ENCODE data around the gene AMH. TPM values are rescaled to one million over a fixed set of nuclear protein-coding genes. Genes with fewer than 3 reads are reported as not detected.
A peak's percentile ranks its signal among the peaks of the same experiment; 100 is the strongest.

Gene AMH
- total RNA-seq, 2 donors from 2014 or later, result 4.6 to 10.0 TPM

DNA sequence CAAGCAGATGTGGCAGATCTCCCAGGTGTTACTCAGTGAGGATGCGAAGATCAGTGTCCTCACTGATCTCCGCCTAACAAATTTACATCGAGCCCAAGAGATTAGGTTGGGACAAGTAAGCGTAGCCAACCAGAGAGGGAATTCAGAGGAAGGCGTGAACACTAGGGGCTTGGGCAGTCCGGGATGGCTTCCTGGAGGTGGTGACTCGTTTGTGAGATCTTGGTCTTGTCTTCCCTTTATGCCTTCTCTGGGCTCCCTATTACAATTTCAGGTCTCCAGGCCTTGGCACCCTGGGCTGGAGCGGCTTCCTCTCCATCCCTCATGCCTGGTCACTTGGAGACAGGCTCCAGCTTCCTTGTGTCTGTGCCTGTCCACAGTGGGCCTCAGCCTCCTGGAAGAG is 6.3 kb upstream of the AMH start:
- no peak for ATAC-seq (replicated peaks in 1 of 2)
- peaks cover 44% of the 10 kb centered on the region for H3K4me1 Mint-ChIP-seq (ENCODE audit: low read depth)
- no peak for DNase-seq
- H3K4me3 Mint-ChIP-seq, result no peak overlapping the region
- H3K36me3 Mint-ChIP-seq (ENCODE audit: insufficient read depth in 2 of 2), result peaks cover 8 to 17% of the 10 kb centered on the region in 2 donors
- no peaks in the 10 kb centered on the region for H3K27me3 Mint-ChIP-seq (ENCODE audit: low read depth)
- H3K9me3 Mint-ChIP-seq, result no peaks in the 10 kb centered on the region
- peak overlapping the region; percentile 41 for H3K27ac Mint-ChIP-seq

GRCh38 chr19:2243274-2244124 is 5.6 kb upstream of the AMH start:
- Mint-ChIP-seq H3K36me3 (ENCODE audit: insufficient read depth in 2 of 2) (peaks cover 6 to 16% of the 10 kb centered on the region in 2 donors), H3K27me3 (ENCODE audit: low read depth) (no peaks in the 10 kb centered on the region), H3K4me1 (ENCODE audit: low read depth) (peaks cover 38% of the 10 kb centered on the region), H3K27ac (no peak overlapping the region), H3K9me3 (no peaks in the 10 kb centered on the region), H3K4me3 (no peak overlapping the region)
- ATAC-seq (replicated peaks in 1 of 2) (no peak), DNase-seq (no peak)

DNA sequence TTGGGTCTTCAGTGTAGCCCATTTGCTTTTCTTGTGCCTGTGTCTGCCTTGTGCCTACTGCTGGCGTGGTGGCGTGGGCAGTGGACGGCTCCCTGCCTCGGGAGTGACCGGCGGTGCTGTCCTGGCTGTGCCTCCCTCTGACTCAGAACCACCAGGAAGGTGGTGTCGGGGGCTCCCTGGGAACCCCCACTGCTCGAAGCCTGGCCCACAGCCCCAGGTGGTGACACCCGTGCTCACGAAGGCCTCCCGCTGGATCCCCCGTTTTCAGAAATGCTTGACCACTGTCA is 5.1 kb upstream of the AMH start:
- Mint-ChIP-seq H3K4me3 (no peak overlapping the region), H3K27me3 (ENCODE audit: low read depth) (no peaks in the 10 kb centered on the region), H3K4me1 (ENCODE audit: low read depth) (peaks cover 32% of the 10 kb centered on the region), H3K9me3 (no peaks in the 10 kb centered on the region), H3K27ac (no peak overlapping the region), H3K36me3 (ENCODE audit: insufficient read depth in 2 of 2) (peaks cover 4 to 15% of the 10 kb centered on the region in 2 donors)
- no peak for ATAC-seq (replicated peaks in 1 of 2)
- no peak for DNase-seq

DNA sequence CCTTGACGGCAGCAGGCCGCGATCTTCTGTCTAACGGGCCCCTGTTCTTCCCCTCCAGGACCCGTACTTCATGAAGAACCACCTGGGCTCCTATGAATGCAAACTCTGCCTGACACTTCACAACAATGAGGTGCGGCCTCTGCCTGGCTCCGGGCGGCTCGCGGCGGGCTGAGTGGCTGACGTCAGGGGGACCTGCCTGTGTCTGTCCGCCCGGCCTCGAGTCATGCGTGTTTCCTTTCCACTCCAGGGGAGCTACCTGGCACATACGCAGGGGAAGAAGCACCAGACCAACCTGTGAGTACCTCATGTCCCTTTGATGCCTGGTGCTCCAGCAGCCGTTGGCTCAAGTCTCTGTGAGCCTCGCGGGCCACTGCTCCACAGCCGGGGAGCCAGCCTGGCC is 4.6 kb upstream of the AMH start:
- H3K4me3 Mint-ChIP-seq, result no peak overlapping the region
- H3K36me3 Mint-ChIP-seq (ENCODE audit: insufficient read depth in 2 of 2), result peaks cover 4 to 13% of the 10 kb centered on the region in 2 donors
- peaks cover 28% of the 10 kb centered on the region for H3K4me1 Mint-ChIP-seq (ENCODE audit: low read depth)
- no peak overlapping the region for H3K27ac Mint-ChIP-seq
- ATAC-seq (replicated peaks in 1 of 2) (no peak), DNase-seq (no peak)
- no peaks in the 10 kb centered on the region for H3K9me3 Mint-ChIP-seq
- no peaks in the 10 kb centered on the region for H3K27me3 Mint-ChIP-seq (ENCODE audit: low read depth)

DNA sequence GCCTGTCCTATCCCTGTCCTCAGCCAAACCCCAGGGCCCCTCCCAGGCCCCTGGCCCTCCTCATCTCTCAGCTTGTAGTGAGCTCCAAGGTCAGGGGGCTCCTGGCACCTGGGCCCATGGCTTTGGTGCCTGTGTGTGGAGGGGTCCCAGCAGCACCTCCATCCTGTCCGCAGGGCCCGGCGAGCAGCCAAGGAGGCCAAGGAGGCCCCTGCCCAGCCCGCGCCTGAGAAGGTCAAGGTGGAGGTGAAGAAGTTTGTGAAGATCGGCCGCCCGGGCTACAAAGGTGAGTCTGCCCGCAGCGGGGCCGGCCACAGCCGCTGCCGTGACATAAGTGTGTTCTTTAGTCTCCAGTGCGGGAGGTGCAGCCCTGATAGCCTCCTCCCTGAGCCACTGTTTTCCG is 3.9 kb upstream of the AMH start:
- H3K27me3 Mint-ChIP-seq (ENCODE audit: low read depth), result no peaks in the 10 kb centered on the region
- H3K4me3 Mint-ChIP-seq, result no peak overlapping the region
- H3K4me1 Mint-ChIP-seq (ENCODE audit: low read depth), result peaks cover 21% of the 10 kb centered on the region
- ATAC-seq (replicated peaks in 1 of 2) (no peak), DNase-seq (no peak)
- peaks cover 2 to 8% of the 10 kb centered on the region in 2 donors for H3K36me3 Mint-ChIP-seq (ENCODE audit: insufficient read depth in 2 of 2)
- no peaks in the 10 kb centered on the region for H3K9me3 Mint-ChIP-seq
- H3K27ac Mint-ChIP-seq, result no peak overlapping the region

DNA sequence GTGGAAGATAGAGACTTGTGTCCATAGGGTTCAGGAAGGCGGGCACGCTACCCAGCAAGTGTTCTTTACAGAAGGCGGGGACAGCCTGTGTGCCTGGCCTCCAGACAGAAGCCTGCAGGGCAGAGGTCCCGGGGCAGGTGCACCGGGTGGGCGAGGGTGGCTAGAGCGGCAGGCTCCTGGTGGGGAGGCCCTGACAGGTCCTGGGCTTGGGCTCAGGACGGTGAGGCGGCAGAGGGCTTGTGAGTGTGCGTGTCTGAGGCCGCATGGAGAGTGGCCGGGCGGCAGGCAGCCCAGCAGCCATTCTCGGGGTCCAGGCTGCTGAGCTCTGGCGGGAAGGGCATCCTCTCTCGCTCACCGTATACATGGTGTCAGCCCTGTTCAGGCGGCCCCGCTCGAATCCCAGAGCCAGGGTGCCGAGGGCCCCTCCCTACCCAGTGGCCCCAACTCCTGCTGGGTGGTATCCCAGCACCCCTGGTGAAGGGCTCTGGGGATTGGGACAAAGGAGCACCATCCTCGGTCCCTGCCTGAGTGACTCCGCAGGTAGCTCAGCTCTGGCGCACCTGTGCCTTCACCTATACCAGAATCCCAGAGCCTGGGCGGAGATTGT is 3.0 kb upstream of the AMH start:
- Mint-ChIP-seq H3K9me3 (no peaks in the 10 kb centered on the region), H3K4me1 (ENCODE audit: low read depth) (peaks cover 12% of the 10 kb centered on the region), H3K27ac (no peak overlapping the region), H3K36me3 (ENCODE audit: insufficient read depth in 2 of 2) (peaks cover 2% of the 10 kb centered on the region in 2 donors), H3K4me3 (no peak overlapping the region), H3K27me3 (ENCODE audit: low read depth) (no peaks in the 10 kb centered on the region)
- no peak for DNase-seq
- no peak for ATAC-seq (replicated peaks in 1 of 2)

- H3K9me3 Mint-ChIP-seq, result no peaks in the 10 kb centered on the region
- peaks cover 0 to 2% of the 10 kb centered on the region in 2 donors for H3K36me3 Mint-ChIP-seq (ENCODE audit: insufficient read depth in 2 of 2)
- no peaks in the 10 kb centered on the region for H3K27me3 Mint-ChIP-seq (ENCODE audit: low read depth)
- no peak for ATAC-seq (replicated peaks in 1 of 2)
- no peak for DNase-seq
- H3K27ac Mint-ChIP-seq, result no peak overlapping the region
- H3K4me3 Mint-ChIP-seq, result no peak overlapping the region
- H3K4me1 Mint-ChIP-seq (ENCODE audit: low read depth), result peaks cover 6% of the 10 kb centered on the region
Measured at GRCh38 chr19:2246801-2247361, 2.2 kb upstream of the AMH start.

DNA sequence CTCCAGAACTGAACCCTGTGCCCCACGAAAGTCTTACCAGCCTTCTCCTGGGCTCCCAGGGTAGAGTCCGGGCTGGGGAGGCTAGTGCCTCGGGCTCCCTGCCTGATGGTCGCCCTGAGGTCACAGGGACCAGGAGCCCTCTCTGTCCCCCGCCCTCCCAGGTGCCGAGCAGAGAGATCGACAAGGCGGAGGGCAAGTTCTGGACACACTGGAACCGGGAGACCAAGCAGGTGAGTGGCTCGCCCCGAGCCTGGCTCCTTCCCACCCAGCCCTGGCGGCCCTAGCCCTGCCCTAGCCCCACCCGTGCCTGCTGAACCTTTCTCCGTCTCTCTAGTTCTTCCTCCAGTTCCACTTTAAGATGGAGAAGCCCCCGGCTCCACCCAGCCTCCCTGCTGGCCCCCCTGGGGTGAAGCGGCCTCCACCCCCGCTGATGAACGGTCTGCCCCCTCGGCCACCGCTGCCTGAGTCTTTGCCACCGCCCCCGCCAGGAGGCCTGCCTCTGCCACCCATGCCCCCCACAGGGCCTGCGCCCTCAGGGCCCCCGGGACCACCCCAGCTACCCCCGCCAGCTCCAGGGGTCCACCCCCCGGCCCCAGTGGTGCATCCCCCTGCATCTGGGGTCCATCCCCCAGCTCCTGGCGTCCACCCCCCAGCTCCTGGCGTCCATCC is 1.6 kb upstream of the AMH start:
- H3K4me3 Mint-ChIP-seq, result no peak overlapping the region
- H3K27ac Mint-ChIP-seq, result no peak overlapping the region
- H3K27me3 Mint-ChIP-seq (ENCODE audit: low read depth), result no peaks in the 10 kb centered on the region
- ATAC-seq (replicated peaks in 1 of 2) (no peak), DNase-seq (no peak)
- no peaks in the 10 kb centered on the region for H3K9me3 Mint-ChIP-seq
- H3K4me1 Mint-ChIP-seq (ENCODE audit: low read depth), result peaks cover 3% of the 10 kb centered on the region
- H3K36me3 Mint-ChIP-seq (ENCODE audit: insufficient read depth in 2 of 2), result peaks cover 0 to 2% of the 10 kb centered on the region in 2 donors

- no peaks in the 10 kb centered on the region for H3K9me3 Mint-ChIP-seq
- H3K4me3 Mint-ChIP-seq, result no peak overlapping the region
- H3K27ac Mint-ChIP-seq, result no peak overlapping the region
- H3K4me1 Mint-ChIP-seq (ENCODE audit: low read depth), result peaks cover 4% of the 10 kb centered on the region
- H3K36me3 Mint-ChIP-seq (ENCODE audit: insufficient read depth in 2 of 2), result peaks cover 0 to 2% of the 10 kb centered on the region in 2 donors
- ATAC-seq (replicated peaks in 1 of 2) (no peak), DNase-seq (no peak)
- H3K27me3 Mint-ChIP-seq (ENCODE audit: low read depth), result no peaks in the 10 kb centered on the region
Measured at GRCh38 chr19:2248136-2249009, 750 bp upstream of the AMH start.

DNA sequence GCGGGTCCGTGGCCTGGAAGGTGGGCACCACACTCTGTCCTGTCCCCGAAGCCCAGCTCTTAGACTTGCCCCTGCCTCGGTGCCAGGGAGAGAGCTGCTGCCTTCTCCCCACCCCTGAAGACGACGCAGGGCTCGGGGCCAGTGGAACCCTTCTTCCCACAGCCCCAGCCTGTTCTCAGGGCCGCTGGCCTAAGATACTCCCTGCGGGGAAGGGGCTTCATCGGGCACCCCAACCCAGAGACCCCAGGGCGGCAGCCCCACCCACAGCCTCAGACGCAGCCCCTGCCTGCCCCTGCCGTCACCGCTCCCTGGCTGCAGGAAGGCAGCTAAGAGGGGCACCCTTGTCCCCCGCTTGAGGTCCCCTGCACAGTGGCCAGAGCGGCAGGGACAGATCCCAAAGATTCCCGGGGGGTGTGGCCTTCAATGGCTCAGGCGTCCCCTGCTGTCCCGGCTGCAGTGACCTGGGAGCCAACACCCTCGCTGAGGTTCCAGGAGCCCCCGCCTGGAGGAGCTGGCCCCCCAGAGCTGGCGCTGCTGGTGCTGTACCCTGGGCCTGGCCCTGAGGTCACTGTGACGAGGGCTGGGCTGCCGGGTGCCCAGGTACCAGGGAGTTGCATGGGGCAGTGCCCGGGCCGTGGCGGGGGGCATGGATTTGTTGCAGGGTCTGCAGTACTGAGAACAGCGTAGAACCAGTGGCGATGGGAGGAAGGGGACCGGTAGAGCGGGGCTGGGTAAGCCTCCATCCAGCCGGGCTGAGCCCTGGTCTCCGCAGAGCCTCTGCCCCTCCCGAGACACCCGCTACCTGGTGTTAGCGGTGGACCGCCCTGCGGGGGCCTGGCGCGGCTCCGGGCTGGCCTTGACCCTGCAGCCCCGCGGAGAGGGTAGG is 1.0 kb downstream of the AMH start:
- Mint-ChIP-seq H3K4me3 (peak overlapping the region in 1 of 2 donors; percentile 49), H3K4me1 (ENCODE audit: low read depth) (peaks cover 10% of the 10 kb centered on the region), H3K9me3 (no peaks in the 10 kb centered on the region), H3K27ac (no peak overlapping the region), H3K36me3 (ENCODE audit: insufficient read depth in 2 of 2) (no peaks in the 10 kb centered on the region), H3K27me3 (ENCODE audit: low read depth) (no peaks in the 10 kb centered on the region)
- ATAC-seq (replicated peaks in 1 of 2) (no peak), DNase-seq (no peak)

DNA sequence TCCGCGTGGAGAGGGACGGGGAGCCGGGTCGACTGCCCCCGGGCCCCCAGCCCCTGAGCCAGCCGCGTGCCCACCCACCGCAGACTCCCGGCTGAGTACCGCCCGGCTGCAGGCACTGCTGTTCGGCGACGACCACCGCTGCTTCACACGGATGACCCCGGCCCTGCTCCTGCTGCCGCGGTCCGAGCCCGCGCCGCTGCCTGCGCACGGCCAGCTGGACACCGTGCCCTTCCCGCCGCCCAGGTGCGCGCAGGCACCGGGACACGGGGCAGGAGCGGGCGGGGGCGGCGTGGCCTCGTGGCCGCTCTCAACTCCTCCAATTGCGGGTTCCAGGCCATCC is 1.6 kb downstream of the AMH start:
- Mint-ChIP-seq H3K27me3 (ENCODE audit: low read depth) (no peaks in the 10 kb centered on the region), H3K4me1 (ENCODE audit: low read depth) (peaks cover 10% of the 10 kb centered on the region), H3K36me3 (ENCODE audit: insufficient read depth in 2 of 2) (no peaks in the 10 kb centered on the region), H3K9me3 (no peaks in the 10 kb centered on the region), H3K27ac (no peak overlapping the region), H3K4me3 (peak overlapping the region in 1 of 2 donors; percentile 49)
- DNase-seq (no peak), ATAC-seq (replicated peaks in 1 of 2) (no peak)

Measured in activated T-cell treated with anti-CD3 and anti-CD28 coated beads, Interleukin-2, amount 50 U/mL, for 72 hours (primary cell).